Skin of body (tissue), 2 donors: ENCODE data around the gene CAMKV. TPM values are rescaled to one million over a fixed set of nuclear protein-coding genes. Genes with fewer than 3 reads are reported as not detected.

Experiments
- DNase-seq: peaks from one replicate; lab custom pipeline; 2025; lab: John Stamatoyannopoulos, UW
- total RNA-seq: library from RNA; depleted of rRNA; stranded (reverse); fragments of >200 nt; gene quantifications from one replicate; pipeline ENCODE4 v1.2.3, GENCODE V29; 2014

CAMKV gene
- total RNA-seq, 1 donor from 2014 or later, result 0.89 TPM

DNA sequence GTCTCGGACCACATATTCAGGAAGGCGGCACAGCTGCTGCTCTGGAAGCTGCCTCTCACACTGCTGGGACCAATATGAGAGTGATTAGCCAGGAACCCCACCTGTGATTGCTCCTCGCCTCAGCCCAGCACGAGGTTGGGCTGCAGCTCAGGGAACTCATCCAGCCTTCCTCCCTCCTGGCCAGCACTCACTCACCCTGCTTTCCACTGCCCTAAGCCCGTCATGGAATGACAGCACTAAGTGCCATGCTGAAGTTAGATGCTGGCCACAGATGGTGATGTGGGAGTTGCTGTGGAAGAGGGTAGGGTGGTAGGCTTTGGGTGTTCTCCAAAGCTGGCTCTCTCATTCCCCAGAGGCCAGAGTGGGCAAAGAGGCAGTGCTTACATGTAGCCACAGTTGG is 26.6 kb upstream of the CAMKV start:
- DNase-seq, result no peak

DNA sequence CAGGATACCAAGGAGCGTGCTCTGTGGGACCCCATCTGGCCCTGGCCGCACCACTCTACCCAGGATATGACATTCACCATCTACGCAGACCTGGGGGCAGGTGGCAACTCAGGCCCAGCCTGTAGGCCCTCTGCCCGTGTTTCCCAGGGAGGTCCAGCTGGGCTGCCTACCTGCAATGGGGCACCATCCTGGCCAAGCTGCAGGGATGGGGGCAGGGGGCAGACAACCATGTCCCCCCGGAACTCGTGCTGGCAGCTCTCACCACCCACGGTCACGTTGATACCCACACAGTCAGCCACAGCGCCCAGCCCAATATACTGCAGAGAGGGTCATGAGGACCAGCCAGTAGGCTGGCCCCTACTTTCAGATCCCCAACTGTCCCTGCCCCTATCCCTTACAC is 26.1 kb upstream of the CAMKV start:
- DNase-seq, result no peak

DNA sequence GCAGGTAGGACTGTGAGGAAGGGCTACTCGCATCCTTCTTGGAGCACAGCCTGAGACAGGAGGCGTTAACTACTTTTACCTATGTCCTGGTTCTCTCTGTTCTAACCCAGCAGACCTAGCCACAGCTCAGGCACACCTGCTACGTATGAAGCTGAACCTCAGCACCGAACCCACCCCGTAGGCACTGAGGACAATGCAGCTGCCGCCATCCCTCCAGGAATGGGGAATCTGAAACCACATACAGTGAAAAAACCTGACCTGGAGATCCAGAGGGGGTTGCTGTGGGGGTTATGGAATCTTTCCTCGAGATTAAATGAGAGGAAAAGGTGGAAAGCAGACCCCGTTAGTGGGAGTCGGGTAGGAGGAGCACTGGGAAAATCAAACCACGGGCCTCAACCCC is 19.6 kb upstream of the CAMKV start:
- no peak for DNase-seq

DNA sequence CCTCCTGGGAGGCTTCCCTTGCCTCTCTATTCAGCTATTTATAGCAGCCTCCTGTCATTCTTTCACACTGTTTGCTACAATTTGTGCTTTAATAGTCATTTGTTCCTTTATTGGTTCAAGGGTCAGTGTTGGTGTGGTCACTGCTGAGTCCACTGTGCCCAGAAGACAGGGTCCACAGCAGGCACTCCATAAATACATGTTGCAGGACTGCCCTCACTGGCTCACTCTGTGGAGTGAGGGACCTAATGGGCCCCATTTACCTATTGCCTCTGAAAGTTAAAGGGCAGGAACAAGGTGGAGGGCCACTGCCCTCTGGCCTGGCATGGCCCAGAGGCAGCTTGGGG is 17.2 kb upstream of the CAMKV start:
- DNase-seq, result no peak

DNA sequence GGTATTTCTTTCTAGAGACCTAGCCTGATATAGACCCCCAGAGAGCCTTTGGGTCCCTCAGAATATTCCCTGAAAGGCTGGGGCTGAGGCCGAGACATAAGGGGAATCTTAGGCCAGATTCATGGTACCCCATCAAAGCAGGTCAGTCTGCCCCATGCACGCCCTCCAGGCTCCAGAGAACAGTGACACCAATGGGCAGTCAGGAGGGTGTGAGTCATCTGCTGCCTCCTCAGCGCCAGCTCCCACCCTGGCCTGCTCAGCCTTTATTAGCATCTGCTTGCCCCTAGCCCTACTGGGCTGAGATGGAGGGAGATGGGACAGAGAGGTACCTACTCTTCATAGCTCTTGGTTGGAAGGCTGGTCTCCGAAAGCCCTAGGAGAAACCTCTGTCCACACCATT is 14.3 kb upstream of the CAMKV start:
- no peak for DNase-seq

DNA sequence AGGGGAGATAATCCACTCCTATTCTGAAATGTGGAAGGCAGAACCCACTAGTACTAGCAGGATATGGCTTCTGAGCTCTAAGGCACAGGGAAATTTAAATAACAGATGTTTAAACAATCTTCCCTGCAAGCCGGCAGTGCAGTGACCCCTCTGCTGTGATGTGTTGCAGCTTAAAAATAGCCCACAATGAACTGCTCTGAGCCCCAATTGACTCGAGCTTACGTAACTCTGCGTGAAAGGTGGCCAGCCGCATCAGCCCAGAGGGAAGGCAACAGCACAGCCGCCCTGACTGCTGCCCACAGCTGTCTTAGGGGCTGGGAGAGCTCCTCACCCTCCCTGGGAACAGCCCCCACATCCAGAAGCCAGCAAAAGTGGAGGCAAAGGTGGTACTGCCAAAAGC is 12.5 kb upstream of the CAMKV start:
- peak; percentile 2 for DNase-seq

DNA sequence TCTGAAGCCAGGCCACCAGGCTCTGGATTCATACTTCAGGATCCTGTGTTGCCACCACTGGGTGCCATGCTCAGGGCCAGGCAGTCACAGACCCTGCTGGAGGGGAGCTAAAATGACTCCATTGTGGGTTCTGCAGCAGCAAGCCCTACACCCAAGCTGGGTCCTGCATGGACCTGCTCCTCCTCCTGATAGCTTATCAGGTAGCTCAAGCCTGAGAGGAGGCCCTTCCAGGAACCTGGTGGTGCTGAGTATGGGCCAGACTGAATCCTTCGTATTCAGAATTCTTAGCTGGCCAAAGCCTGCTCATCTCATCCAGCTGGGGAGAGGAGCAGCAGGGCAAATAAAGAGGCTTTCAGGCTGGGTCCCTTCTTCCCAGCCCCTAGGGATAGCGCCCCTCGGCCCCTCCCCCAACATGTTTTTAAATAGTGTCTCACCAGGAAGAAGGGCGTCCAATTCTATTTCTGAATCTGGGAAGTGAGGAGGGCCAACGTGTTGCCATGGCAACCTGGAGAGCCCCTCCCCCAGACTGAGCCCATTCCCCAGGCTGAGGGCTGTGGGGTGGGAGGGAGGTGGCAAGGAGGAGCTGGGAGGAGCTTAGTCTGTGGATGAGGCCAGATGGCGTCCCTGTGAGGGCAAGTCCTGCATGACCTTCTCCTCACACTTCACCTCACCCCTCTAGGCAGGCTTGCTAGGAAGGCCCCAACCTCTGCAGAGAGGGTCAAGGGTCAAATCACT is 11.0 kb upstream of the CAMKV start:
- no peak for DNase-seq

DNA sequence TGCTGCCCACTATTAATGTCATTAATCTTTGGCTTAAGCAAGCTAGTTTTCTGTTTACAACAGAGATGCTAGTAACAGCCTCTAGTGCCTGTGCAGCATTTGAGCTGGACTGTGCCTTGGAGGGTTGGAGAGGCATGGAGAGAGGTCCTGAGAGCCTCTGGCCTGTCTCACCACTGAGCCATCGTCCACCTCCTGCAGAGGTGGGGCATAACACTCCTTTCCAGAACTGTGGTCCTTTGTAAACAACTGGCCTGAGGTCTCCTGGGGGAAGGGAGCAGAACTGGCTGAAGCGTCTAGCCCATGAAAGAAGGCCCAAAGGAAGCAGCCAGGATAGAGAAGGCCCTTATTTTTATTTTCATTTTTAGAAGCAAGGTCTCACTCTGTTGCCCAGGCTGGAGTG is 10.0 kb upstream of the CAMKV start:
- DNase-seq, result no peak

DNA sequence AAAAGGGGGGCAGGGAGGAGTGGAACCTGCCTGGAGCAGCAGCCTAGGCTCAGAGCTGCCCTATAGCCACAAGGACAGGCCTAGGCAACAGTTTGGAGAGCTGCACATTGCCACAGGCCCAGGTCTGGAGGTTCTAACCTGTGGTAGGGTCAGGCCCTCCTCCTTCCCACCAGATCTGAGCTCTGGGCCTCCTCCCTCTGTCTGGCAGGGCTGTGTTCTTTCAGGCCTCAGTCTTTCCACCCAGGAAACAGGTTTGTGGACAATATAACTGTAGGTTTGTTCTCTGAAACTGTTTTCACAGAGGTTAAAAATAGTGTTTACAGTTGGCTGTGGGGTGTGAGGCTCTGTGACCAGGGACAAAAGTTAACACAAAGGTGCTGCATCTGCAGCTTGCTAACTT is 9.0 kb upstream of the CAMKV start:
- DNase-seq, result no peak

DNA sequence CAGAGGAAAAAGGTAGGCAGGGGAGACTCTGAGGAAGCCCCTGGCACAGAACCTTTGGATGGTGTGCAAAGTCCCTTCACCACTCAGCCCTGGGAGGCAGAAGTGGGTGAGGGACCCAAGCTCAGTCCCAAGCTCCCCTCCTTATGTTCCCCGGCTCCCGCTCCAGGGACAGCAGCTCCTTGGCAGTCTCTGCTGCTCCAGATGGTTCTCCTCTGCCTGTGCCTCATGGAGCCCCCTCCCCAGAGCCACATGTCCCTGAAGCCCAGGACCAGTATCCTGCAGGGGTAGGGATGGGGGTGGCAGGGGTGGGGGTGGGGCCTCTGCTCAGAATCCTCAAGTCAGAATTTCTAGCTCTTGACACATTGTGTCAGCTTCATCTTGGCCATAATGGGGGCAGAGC is 8.0 kb upstream of the CAMKV start:
- no peak for DNase-seq

DNA sequence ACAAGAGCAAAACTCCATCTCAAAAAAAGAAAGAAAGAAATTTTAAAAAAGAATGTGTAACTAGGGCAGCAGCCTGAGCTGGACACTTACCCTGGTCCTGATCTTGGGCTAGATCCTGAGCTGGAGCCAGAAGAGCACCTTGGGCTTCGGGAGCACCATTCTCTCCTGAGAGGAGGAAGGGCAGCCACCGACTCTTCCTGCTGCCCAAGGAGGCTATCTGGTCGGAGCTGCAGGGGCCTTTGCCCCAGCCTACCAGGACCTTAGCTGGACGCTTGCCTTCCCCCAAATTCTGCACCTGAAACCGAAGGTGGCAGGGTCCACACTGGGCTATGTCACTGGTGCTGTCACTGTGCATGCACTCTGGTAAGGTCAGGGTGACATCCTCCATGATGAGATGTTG is 6.9 kb upstream of the CAMKV start:
- no peak for DNase-seq

DNA sequence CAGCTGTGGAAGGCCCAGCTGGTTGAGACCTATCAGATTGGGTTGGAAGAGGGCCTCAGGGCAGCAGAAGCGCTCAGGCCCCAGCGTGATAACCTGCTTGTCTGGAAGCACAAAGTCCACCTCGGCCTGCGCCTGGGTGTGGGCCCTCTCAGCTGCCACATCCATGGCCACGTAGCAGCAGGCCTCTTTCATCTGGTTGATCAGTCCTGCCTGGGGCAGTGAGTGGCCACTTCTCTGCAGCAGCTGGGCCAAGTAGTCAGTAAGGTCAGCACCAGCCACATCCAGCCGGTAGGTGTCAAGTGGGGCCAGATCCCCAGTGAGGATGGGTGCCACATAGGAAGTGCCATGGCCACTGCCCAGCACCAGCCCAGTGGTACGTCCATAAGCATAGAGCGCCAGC is 3.9 kb upstream of the CAMKV start:
- DNase-seq, result no peak

DNA sequence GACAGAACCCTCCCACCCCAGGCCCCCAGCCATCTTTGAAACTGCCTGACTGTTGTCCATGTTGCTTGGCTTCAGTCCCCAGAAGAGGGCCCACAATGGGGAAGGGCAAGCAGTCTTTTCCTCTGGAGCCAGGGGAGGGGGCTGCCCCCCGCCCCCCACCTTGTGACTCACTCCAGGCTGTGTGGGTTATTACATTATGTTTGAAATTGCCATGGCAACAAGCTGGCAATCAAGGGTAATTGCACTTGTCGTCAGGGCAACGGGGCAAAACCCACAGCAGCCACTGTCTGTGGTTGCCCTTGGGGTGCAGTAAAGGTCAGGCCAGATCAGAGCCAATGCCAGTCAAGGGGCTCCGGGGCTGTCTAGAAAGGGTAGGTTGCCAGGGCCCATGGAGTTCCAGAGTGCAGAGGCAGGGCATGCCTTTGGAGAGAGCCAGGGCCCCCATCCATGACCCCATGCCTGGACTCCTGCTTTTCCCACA is 3.1 kb upstream of the CAMKV start:
- no peak for DNase-seq

DNA sequence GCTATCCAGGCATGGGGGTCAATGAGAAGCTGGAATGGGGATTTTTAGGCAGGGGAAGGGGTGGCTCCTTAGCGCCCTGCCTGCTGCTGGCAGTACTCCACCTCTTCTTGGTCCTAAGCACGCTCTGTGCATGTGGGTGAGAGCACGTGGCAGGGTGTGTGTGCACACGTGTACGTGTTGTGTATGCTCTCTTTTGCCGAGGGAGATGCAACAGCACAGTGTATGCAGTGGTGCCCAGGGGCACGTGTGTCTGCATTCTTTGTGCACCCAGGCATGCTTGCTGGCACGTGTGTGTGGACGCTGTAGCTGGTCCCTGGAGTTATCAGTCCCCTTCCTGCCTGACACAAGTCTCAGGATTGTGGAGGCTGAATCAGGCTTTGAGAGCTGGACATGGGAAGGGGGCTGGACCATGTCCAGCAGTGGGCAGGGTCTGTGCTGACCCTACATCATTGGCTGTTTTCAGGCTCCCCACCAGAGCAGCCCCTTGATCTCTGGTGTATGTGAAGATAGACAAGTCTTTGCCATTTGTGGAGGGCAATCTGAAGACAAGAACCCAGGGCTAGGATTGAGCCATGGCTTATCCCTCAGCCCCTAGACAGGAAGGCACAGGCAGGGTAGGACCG is 1.9 kb upstream of the CAMKV start:
- DNase-seq, result no peak

DNA sequence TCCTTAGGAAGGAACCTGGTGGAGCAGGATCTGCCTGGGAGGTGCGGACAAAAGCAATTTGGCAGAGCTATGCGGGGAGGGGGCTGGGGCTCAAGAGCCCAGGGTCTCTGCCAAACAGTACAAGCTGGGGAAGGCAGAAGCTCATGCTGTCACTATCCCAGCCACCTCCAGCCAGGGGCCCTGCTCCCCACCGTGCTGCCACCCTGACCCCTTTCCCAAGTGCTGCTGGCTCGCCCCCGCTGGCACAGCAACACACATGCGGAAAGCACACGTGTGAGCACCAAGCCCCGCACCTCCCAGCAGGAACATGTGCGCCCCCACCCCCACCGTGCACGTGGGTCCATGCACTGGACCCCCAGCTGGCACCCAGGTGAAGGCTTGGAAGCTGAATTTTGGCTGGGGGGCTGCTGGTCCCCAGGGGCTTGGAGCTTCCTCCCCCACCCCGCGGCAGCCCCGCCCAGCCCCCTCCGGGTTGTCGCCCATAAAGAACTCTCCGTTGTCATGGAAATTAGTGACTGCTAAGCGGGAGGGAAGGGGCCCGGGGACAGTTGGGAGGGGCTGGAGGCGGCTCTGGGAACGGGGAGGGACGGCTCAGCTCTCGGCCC is 742 bp downstream of the CAMKV start:
- no peak for DNase-seq

DNA sequence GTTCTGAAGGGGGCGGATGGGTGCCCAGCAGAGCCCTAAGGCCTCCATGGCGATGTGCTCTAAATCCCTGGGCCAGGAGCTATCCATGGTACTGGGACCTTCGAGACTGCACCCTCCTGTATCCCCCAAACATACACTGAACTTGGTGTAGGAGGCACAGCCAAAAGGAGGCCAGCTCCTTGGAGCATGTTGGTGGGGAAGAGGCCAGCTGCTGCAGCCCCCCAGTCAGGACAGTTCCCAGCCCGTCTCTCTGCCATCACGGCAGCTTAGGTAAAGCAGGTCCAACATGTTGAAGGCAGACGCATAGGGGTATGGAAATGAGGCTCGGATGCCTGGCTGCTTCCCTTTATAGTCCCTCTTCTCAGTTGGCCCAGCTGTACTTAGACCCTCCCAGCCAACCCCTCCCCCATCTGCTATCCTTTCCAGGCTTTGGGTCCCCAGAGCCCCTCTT is 1.8 kb downstream of the CAMKV start:
- no peak for DNase-seq

DNA sequence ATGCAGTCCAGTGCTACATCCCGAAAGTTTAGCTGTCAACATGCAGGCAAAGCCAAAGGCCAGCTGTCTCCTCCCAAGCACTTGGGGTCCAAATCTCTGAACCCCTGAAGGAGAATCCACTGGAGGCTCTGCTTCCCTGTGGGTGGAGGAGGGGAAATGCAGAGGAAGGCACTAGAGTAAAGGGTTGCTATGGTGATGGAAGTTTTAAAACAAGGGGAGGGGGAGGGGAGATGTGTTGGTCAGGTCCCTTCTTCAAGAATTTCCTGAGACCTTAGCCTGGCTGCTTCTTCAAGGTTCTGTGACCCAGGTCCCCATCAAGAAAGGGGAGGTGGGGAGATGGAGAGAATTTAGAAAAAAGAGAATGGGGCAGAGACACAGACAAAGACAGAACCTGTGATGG is 2.3 kb downstream of the CAMKV start:
- DNase-seq, result no peak

DNA sequence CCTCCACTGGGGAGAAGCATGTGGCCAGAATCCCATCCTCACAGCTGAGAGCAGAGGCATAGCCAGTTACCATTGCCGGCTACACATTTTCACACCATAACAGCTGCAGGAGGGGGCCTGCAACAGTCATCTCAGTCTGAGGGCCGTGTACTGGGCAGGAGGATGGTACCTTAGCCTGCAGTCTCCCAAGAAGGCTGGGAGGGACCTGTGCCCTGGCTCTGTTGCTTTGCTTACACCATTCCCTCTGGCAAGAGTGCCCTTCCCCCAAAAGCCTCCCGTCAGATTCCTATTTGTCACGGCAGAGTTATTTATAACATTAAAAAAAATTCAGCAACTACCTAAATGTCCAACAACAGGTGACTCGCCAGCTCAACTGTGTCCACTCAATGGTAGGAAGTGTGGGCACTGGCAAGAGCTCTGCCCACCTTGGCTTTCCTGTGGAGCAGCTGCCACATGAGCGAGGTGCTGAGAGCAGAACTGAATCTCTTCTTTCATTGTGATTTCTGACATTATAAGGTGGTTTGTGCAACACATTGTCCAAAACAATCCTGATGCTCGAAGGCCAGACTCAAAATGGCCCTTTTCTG is 4.4 kb downstream of the CAMKV start:
- no peak for DNase-seq

DNA sequence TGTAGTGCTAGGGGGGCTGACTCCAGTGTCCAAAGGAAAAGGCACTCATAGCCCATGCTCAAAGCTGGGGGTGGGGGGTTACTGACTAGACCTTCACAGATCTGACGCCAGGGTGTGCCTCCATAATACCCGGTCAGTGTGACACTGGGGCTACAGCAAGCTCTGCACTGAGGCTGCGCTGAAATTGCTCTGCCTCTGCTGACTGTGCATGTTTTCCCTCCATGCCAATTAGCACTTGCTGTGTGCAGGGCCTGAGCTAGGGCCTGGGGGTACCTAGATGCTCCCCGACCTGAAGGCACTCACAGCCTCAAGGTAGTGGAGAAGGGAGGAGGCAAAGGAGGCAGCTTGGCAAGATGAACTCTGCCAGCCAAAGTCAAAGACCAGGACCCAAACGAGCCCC is 5.2 kb downstream of the CAMKV start:
- no peak for DNase-seq

DNA sequence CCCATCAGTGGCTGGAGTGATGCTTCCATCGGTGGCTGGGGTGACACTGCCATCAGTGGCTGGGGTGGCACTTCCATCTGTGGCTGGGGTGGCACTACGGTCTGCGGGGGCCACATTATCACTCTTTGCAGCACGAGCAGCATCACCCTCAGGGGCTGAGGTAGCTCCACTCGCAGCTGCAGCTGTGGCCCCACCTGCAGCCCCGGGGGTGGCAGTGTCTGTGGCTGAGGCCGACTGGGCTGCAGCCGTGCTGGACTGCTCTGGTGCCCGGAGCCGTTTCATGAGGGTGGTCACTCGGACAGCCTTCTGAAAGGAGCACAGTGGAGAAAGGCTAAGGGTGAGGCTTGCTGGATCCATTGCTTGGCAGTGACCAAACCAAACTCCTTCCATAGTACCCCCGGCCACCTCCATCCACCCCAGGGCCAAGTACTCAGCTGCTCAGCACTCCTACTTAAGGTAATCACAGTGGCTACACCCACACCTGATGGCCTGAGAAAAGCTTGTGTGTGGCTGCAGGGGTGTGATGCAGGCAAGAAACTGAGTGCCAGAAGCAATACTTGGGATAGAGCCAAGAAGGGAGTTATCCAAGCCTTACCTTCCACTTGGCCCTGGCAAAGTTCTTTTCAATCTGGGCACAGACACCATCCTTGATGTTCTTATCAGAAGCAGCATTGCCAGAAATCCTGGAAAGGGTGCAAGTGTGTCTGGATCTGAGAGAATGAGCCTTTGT is 10.0 kb downstream of the CAMKV start:
- no peak for DNase-seq

DNA sequence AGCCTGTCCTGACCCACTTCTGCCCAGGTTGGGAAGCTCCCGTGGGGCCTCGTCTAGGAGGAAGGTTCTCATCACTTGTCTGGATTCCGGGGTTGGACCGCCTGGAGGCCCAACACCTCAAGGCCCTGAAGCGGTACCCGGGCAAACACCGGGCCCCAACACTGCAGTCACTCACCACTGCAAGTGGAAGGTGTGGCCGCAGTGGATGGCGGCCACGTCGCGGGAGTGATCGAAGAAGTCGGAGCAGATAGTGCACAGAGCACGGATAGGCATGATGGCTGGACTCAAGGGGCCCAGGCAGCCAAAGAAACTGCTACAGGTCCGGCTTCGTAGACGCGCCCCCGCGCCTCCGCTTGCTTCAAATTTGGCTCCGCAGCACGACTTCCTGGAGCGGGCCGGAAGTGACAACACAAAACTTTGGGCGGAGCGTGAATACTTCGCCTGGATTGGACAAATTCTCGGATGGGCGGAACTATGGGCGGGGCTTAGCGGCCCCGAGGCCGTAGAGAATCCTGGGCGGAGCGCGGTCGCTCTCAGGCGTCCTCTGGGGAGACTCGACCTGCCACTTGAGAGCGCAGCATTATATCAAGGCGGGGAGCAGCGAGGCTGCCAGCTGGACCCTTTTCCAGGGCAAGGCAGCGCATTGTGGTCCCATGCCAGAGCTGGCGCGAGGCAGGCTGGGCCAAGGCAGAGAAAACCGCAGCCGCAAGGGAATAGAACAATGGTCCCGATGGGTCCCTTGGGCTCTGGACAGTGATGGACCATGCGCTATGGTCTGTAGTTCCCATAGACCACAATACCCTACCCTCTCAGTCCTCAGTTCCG is 13.3 kb downstream of the CAMKV start, which contains the start of gene TRAIP:
TRAIP (minus strand) TSS at position 384 of the 825 bp plus-strand sequence; CDS start at position 273, 111 bp downstream.
- peak; percentile 92 for DNase-seq
